ENCODE measurements around the gene FIBP. TPM values are rescaled to one million over a fixed set of nuclear protein-coding genes. Genes with fewer than 3 reads are reported as not detected.
"Not testable (repeated sequence)": the region's sequence is repeated elsewhere in the genome, so short reads cannot be mapped to it uniquely, and the experiment has no call there.

The FIBP gene
- total and polyA plus RNA-seq, 7 donors = 27.7 to 73.9 (median 37.4) TPM

GRCh38 chr11:65895482-65895981 lies 7.3 kb upstream of the FIBP start:
- WGBS, 3 donors = 92 to 97% (median 95%) methylated on average over 5 of the region's 5 CpGs
- H3K36me3 ChIP-seq (ENCODE audit: insufficient read depth in 1 of 2, low read depth in 1 of 2) = peaks cover 0 to 8% of the 10 kb centered on the region in 2 donors
- no peak overlapping the region for H3K4me3 ChIP-seq
- H3K9me3 ChIP-seq = no peaks in the 10 kb centered on the region
- H3K27ac ChIP-seq = no peak overlapping the region
- no peak for TF ChIP-seq CTCF (IDR thresholded peaks at IDR 0.05)
- intact Hi-C loops (cut with DNase I) = no loop called here
- H3K27me3 ChIP-seq (ENCODE audit: insufficient read depth in 3 of 3, low read length in 2 of 3) = peaks cover 0 to 8% (median 6%) of the 10 kb centered on the region in 3 donors
- no peak for DNase-seq
- H3K4me1 ChIP-seq = peaks cover 10% of the 10 kb centered on the region
- no peak for ATAC-seq

- Histone ChIP-seq H3K27ac (peak overlapping the region; percentile 97), H3K4me3 (peak overlapping the region; percentile 75), H3K36me3 (ENCODE audit: insufficient read depth in 1 of 2, low read depth in 1 of 2) (peaks cover 0 to 8% of the 10 kb centered on the region in 2 donors), H3K27me3 (ENCODE audit: insufficient read depth in 3 of 3, low read length in 2 of 3) (peaks cover 0 to under 1% (median 0%) of the 10 kb centered on the region in 3 donors), H3K4me1 (peaks cover 20% of the 10 kb centered on the region), H3K9me3 (no peaks in the 10 kb centered on the region)
- DNase-seq = no peak
- WGBS, 3 donors = 70 to 82% (median 76%) methylated on average over 16 of the region's 16 CpGs
- ATAC-seq = no peak
- intact Hi-C loops (cut with DNase I) = no loop called here
- no peak for TF ChIP-seq CTCF (IDR thresholded peaks at IDR 0.05)
These were observed 5.8 kb upstream of the FIBP start for GRCh38 chr11:65894034-65894591.

- ATAC-seq (no peak), DNase-seq (no peak)
- H3K27me3 ChIP-seq (ENCODE audit: insufficient read depth in 3 of 3, low read length in 2 of 3) = no peaks in the 10 kb centered on the region
- 63 to 73% (median 67%) methylated on average over 10 of the region's 10 CpGs for WGBS, 3 donors
- no peak for TF ChIP-seq CTCF (IDR thresholded peaks at IDR 0.05)
- peak overlapping the region; percentile 97 for H3K27ac ChIP-seq
- peaks cover 0 to 8% of the 10 kb centered on the region in 2 donors for H3K36me3 ChIP-seq (ENCODE audit: insufficient read depth in 1 of 2, low read depth in 1 of 2)
- intact Hi-C loops (cut with DNase I) = no loop called here
- no peaks in the 10 kb centered on the region for H3K9me3 ChIP-seq
- peaks cover 23% of the 10 kb centered on the region for H3K4me1 ChIP-seq
- peak overlapping the region; percentile 75 for H3K4me3 ChIP-seq
These were observed 4.5 kb upstream of the FIBP start for GRCh38 chr11:65892661-65893317.

- Histone ChIP-seq H3K4me1 (peaks cover 29% of the 10 kb centered on the region), H3K27ac (peak overlapping the region; percentile 97), H3K4me3 (peak overlapping the region; percentile 75)
- H3K9me3 ChIP-seq; ATAC-seq; intact Hi-C loops (cut with DNase I); H3K36me3 ChIP-seq (ENCODE audit: insufficient read depth in 1 of 2, low read depth in 1 of 2); DNase-seq; H3K27me3 ChIP-seq (ENCODE audit: insufficient read depth in 3 of 3, low read length in 2 of 3): not testable (repeated sequence)
- WGBS, 3 donors = 45 to 69% (median 56%) methylated on average over 5 of the region's 5 CpGs
These were observed 3.9 kb upstream of the FIBP start for GRCh38 chr11:65892137-65892540.

All from psoas muscle (tissue), 8 donors.